Jurkat, Clone E6-1 (cell line): ENCODE data around the gene YTHDC1.
"Not testable (repeated sequence)": the region's sequence is repeated elsewhere in the genome, so short reads cannot be mapped to it uniquely, and the experiment has no call there.

ENCODE experiments used
- DNase-seq: peaks from one replicate; pipeline ENCODE4 v3.0.0-alpha.2; 2011; ENCODE audit warnings: low read depth, low spot score
- H3K4me3 ChIP-seq: 2 replicates; pipeline ENCODE4 v1.5.1; 2011; ENCODE audit warnings: mild to moderate bottlenecking, low read length, control low read depth, moderate library complexity

YTHDC1 gene

GRCh38 chr4:68304731-68305130, 45.2 kb downstream of the YTHDC1 start:
- H3K4me3 ChIP-seq, result no peak overlapping the region
- DNase-seq, result no peak

GRCh38 chr4:68299492-68300457, 50.1 kb downstream of the YTHDC1 start:
- H3K4me3 ChIP-seq, result no peak overlapping the region
- DNase-seq, result no peak

- no peak for DNase-seq
- H3K4me3 ChIP-seq, result no peak overlapping the region
These were observed 52.8 kb downstream of the YTHDC1 start for GRCh38 chr4:68297137-68297536.

GRCh38 chr4:68291256-68291655, 58.6 kb downstream of the YTHDC1 start:
- DNase-seq, result no peak
- H3K4me3 ChIP-seq, result no peak overlapping the region

- DNase-seq, result no peak
- H3K4me3 ChIP-seq, result no peak overlapping the region
These were observed 61.5 kb downstream of the YTHDC1 start for GRCh38 chr4:68288393-68288740.

- H3K4me3 ChIP-seq, result no peak overlapping the region
- no peak for DNase-seq
These were observed 62.0 kb downstream of the YTHDC1 start for GRCh38 chr4:68287704-68288392.

- no peak for DNase-seq
- H3K4me3 ChIP-seq, result no peak overlapping the region
These were observed 66.2 kb downstream of the YTHDC1 start for GRCh38 chr4:68283714-68284113.

GRCh38 chr4:68283095-68283494, 66.8 kb downstream of the YTHDC1 start:
- H3K4me3 ChIP-seq, result no peak overlapping the region

GRCh38 chr4:68281796-68282740, 67.8 kb downstream of the YTHDC1 start:
- not testable (repeated sequence) for H3K4me3 ChIP-seq, DNase-seq

More at GRCh38 chr4:68283095-68283494, 66.8 kb downstream of the YTHDC1 start:
- DNase-seq, result no peak

GRCh38 chr4:68278029-68278428, 71.9 kb downstream of the YTHDC1 start:
- DNase-seq, result no peak

GRCh38 chr4:68277627-68278026, 72.3 kb downstream of the YTHDC1 start:
- H3K4me3 ChIP-seq, result no peak overlapping the region
- no peak for DNase-seq

More at GRCh38 chr4:68278029-68278428, 71.9 kb downstream of the YTHDC1 start:
- no peak overlapping the region for H3K4me3 ChIP-seq

- H3K4me3 ChIP-seq, result no peak overlapping the region
- DNase-seq, result no peak
These were observed 77.0 kb downstream of the YTHDC1 start for GRCh38 chr4:68272860-68273259.

GRCh38 chr4:68272380-68272779, 77.5 kb downstream of the YTHDC1 start:
- DNase-seq, result no peak
- H3K4me3 ChIP-seq, result no peak overlapping the region

GRCh38 chr4:68271851-68272357, 78.0 kb downstream of the YTHDC1 start:
- DNase-seq, result peak; percentile 41
- no peak overlapping the region for H3K4me3 ChIP-seq

GRCh38 chr4:68267433-68267944, 82.4 kb downstream of the YTHDC1 start:
- DNase-seq, result no peak
- H3K4me3 ChIP-seq, result no peak overlapping the region

GRCh38 chr4:68264875-68265565, 84.9 kb downstream of the YTHDC1 start:
- H3K4me3 ChIP-seq, result no peak overlapping the region
- no peak for DNase-seq
